Neural cell (in vitro differentiated cells): ENCODE measurements around the gene KCNG3.

Experiments used
- CTCF ChIP-seq: fragments of 450-650 bp; IDR thresholded peaks from 2 replicates; pipeline ENCODE4 v1.5.1; 2014; ENCODE audit warnings: antibody characterized with exemption, mild to moderate bottlenecking, moderate library complexity; ENCODE audit not compliant: poor library complexity, severe bottlenecking
- EP300 ChIP-seq: fragments of 450-650 bp; conservative IDR thresholded peaks from 2 replicates; pipeline ENCODE4 v1.6.1; 2014; ENCODE audit warnings: antibody characterized with exemption, mild to moderate bottlenecking, moderate library complexity; ENCODE audit not compliant: poor library complexity, severe bottlenecking
- TAF1 ChIP-seq: IDR thresholded peaks from 2 replicates; pipeline ENCODE4 v1.6.1; 2012; ENCODE audit warnings: low read depth

GRCh38 chr2:42522035-42522434 lies 28.3 kb upstream of the KCNG3 start:
- TF ChIP-seq TAF1, result no peak
- no peak for TF ChIP-seq CTCF
- no peak for TF ChIP-seq EP300
